GM18858 (cell line): Measurements from ENCODE around the gene SPEN.

Experiments used
- ATAC-seq: cut with Tn5 transposase; IDR thresholded peaks from one replicate; pipeline ENCODE4 v1.9.1; 2021; ENCODE audit not compliant: unreplicated experiment

SPEN gene

GRCh38 chr1:15945011-15945831 lies 97.7 kb downstream of the SPEN start:
- no peak for ATAC-seq

- ATAC-seq: no peak
These were observed 98.4 kb downstream of the SPEN start for GRCh38 chr1:15945832-15946448.

- ATAC-seq: no peak
These were observed 99.3 kb downstream of the SPEN start for GRCh38 chr1:15946571-15947381.

- ATAC-seq: no peak
These were observed 100.0 kb downstream of the SPEN start for GRCh38 chr1:15947382-15948090.

- ATAC-seq: no peak
These were observed 100.6 kb downstream of the SPEN start for GRCh38 chr1:15948091-15948591.

- ATAC-seq: no peak
These were observed 101.3 kb downstream of the SPEN start for GRCh38 chr1:15948595-15949452.

GRCh38 chr1:15949453-15950245 lies 102.1 kb downstream of the SPEN start:
- peak; percentile 66 for ATAC-seq

- ATAC-seq: no peak
These were observed 102.8 kb downstream of the SPEN start for GRCh38 chr1:15950302-15950701.

- no peak for ATAC-seq
These were observed 103.3 kb downstream of the SPEN start for GRCh38 chr1:15950763-15951295.

GRCh38 chr1:15951341-15952153 lies 104.0 kb downstream of the SPEN start:
- ATAC-seq: no peak

- ATAC-seq: no peak
These were observed 105.1 kb downstream of the SPEN start for GRCh38 chr1:15952317-15953258.

- ATAC-seq: no peak
These were observed 105.8 kb downstream of the SPEN start for GRCh38 chr1:15953294-15953771.

GRCh38 chr1:15953791-15954241 lies 106.3 kb downstream of the SPEN start:
- ATAC-seq: no peak

- no peak for ATAC-seq
These were observed 106.8 kb downstream of the SPEN start for GRCh38 chr1:15954316-15954715.

GRCh38 chr1:15955552-15955951 lies 108.0 kb downstream of the SPEN start:
- ATAC-seq: no peak

GRCh38 chr1:15956150-15956549 lies 108.6 kb downstream of the SPEN start:
- ATAC-seq: no peak
